ENCODE data around the gene HINT2.

DNA sequence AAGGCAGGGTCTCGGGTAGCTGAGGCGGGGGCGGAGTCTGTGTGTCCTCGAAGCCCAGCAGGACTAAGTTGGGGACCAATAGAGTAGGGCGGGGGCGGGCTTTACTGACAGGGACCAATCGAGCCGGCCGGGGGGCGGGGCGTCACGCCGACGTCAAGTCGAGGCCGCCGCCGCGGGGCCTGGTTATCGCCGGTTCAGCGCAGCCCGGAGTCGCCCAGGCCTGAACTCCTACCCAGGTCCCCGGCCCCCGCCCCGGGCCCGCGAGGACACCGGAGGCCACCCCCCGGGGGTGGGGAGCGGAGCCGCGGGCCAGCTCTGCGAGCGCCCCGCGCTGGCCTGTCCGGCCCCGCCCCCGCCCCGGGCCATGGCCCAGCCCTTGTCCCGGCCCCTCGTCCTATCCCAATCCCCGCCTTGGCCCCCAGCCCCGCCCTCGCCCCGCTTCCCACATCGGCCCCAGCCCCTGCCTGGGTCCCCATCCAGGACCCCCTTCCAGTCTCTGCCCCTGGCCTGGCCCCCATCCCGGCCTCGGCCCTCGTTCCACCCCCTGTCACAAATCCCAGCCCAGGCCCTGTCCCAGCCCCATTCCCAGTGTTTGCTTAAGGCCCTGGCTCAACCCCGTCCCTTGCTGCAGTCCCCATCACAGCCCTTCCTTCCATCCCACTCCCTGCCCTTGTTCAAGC, 14.4 kb upstream of the HINT2 start, which contains the start of gene TMEM8B:
- peak; percentile 26 for TF ChIP-seq POLR2A (IDR thresholded peaks at IDR 0.05; ENCODE audit: low read depth)
- TF ChIP-seq, protein P1, sequence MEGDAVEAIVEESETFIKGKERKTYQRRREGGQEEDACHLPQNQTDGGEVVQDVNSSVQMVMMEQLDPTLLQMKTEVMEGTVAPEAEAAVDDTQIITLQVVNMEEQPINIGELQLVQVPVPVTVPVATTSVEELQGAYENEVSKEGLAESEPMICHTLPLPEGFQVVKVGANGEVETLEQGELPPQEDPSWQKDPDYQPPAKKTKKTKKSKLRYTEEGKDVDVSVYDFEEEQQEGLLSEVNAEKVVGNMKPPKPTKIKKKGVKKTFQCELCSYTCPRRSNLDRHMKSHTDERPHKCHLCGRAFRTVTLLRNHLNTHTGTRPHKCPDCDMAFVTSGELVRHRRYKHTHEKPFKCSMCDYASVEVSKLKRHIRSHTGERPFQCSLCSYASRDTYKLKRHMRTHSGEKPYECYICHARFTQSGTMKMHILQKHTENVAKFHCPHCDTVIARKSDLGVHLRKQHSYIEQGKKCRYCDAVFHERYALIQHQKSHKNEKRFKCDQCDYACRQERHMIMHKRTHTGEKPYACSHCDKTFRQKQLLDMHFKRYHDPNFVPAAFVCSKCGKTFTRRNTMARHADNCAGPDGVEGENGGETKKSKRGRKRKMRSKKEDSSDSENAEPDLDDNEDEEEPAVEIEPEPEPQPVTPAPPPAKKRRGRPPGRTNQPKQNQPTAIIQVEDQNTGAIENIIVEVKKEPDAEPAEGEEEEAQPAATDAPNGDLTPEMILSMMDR (IDR thresholded peaks at IDR 0.05), result no peak
